Activated CD4-positive, alpha-beta T cell treated with anti-CD3 and anti-CD28 coated beads, Interleukin-2, amount 50 U/mL, for 4 hours (primary cell): ENCODE measurements around the gene FKBP5.
"Not testable (repeated sequence)": the region's sequence is repeated elsewhere in the genome, so short reads cannot be mapped to it uniquely, and the experiment has no call there.

Experiments used
- DNase-seq, 2 experiments: peaks; one replicate each; pipeline ENCODE4 v3.0.0-alpha.2; 2020

FKBP5 gene

DNA sequence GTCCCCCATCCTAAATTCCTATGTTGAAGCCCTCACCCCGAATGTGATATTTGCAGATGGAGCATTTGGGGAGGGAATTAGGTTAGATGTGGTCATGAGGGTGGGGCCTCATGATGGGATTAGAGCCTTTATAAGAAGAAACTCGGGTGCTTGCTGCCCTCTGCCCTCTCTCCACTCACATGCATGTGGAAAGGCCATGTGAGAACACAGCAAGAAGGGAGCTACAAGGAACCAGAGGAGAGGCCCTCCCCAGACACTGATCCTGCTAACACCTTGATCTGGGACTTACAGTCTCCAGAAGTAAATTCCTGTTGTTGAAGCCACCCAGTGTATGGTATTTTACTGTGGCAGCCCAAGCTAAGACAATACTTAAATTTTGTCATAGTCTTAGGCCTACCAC lies 106.4 kb downstream of the FKBP5 start:
- DNase-seq: no peak

DNA sequence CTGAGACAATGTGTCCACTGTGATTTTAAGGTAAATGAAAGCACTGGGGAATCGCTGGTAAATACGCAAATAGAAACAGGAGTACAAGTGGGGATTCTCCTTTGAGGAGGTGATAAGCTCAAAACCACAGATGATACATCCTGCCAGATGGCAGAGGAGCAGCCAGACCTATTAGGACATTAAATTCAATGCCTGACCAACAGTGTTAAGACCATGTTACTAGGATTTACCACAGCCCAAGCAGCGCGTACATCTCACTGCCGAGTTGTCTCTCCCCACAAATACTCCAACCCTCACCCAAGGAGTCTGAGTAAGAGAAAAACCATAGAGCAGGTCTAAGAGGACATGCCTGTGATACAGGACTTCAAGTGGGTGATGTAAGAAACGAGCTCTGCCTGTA lies 107.1 kb downstream of the FKBP5 start:
- no peak for DNase-seq

DNA sequence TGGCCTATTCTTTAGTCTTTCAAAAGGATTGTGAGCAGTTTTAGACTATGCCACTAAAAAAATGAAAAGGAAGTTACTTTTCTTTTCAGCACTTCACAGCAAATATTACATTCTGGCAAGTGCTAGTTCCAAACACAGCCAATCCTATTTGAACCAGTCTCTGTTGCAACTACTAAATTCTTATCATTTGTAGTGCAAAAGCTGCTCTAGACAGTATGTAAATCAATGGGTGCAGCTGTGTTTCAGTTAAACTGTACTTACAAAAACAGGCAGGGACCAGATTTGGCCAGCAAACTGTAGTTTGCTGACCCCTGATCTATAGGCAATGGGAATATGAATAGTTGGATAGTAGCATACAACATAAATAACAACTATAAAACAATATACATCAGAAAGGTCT lies 107.9 kb downstream of the FKBP5 start:
- no peak for DNase-seq

DNA sequence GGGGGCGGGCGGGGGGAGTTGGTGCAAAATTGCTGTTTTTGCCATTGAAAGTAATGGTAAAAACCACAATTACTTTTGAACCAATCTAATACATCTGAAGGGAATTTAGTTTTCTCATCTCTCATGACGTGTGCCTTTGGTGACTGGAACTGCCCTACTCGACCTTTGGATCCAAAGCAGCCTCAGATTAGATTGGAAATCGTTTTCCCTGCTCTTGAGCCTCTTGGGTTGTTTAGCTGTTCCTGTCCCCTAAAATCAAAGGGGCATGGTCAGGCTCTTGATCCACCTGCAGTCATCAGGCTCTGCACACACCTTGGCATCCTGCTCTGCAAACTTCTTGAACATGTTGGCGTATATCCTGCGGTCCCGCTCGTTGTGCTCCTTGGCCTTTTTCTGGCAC lies 112.0 kb downstream of the FKBP5 start:
- DNase-seq: no peak

DNA sequence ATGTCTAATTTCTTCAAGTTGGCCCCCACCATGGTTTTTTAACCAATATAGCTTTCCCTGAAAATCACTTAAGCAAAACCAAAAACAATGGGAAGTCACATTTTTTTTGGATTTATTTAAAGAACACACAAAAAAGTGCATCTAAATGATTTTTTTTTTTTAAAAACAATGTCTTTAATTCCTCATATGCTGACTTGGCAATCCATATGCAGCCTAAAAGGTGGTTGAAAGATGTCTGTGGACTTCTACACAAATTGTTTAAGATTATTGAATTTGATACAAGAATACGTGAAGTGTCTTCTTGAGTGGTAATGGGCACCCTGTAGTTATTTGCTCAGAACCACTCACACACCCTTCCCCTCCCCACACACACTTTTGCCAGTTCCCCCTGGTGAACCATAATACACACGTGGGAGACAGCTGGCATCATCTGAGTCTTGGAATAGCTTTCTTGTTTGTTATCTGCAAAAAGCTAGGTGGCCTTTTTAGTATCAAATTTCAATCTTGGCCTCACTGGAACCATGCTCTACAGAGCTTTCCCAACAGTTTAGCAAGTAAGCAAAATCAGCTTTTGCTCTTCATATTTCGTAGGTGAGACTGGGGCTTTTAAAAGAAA lies 115.1 kb downstream of the FKBP5 start:
- no peak for DNase-seq

DNA sequence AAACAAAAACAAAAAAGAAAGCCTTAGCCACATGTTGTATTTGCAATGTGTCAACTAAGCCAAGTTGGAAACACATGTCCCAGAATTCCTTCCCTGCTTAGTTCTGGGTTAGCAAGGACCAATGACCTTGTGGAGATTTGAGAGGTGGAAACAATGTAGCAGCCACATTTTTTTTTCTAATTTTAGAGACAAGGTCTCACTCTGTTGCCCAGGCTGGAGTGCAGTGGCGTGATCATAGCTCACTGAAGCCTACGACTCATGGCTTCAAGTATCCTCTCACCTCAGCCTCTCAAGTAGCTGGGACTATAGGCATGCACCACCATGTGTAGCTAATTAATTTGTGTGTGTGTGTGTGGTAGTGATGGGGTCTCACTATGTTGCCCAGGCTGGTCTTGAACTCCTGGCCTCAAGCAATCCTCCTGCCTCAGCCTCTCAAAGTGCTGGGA lies 117.8 kb downstream of the FKBP5 start:
- not testable (repeated sequence) for DNase-seq

DNA sequence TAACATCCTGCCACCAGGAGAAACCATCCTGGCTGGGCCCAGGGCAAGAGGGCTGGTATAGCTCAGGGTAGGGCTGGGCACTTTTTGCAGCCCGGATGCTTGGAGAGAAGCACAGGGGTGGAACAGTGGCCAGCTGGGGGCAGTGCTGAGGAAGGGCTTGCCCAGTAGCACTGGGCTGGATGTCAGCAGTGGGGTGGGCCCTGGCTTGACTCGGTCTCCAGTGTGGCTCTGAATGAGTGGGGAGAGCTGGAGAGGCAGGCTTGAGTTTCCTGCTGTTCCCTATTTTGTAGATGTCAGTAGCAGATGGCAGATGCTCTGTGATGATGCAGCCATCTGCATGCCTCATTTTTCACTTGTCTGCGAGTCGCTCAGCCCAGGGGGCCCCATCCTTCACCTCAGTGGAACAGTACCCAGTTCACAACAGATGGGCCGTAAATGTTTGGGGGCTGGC lies 119.7 kb downstream of the FKBP5 start:
- peak; percentile 14 to 23 for DNase-seq

DNA sequence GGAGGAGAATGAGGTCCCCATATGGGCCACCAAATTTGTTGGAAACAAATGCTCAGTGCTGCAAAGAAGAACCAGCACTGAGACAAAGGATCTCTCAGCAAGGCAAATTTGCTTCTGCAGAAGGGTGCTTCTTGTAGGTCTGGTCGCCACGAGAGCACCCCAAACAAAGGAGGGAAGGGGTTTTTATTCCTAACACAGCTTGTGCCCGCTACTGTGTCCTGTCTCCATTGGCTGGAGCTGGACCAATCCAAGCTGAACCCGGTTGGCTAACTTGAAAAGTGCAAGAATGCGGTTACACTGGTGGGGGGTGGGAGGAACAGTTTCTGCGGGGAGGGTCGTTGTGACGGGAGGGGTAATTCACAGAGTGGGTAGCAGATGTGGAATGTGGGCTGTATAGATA lies 121.9 kb downstream of the FKBP5 start:
- no peak for DNase-seq

DNA sequence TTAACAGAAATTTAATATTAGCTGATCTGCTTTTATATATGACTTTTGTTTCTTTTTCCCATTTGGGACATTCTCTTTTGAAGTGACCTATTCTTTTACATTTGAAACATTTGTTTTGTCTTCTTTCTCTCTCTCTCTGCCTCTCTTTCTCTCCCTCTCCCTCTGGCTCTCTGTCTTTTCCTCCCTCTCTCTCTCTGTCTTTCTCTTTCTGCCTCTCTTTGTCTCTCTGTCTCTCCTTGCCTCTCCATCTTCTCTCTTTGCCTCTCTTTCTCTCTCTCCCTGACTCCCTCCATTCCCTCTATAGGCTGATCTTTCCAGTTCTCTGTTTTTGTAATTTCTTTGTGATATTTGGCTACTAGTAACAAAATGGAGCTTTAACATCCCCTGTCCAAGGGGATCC lies 124.0 kb downstream of the FKBP5 start:
- no peak for DNase-seq

DNA sequence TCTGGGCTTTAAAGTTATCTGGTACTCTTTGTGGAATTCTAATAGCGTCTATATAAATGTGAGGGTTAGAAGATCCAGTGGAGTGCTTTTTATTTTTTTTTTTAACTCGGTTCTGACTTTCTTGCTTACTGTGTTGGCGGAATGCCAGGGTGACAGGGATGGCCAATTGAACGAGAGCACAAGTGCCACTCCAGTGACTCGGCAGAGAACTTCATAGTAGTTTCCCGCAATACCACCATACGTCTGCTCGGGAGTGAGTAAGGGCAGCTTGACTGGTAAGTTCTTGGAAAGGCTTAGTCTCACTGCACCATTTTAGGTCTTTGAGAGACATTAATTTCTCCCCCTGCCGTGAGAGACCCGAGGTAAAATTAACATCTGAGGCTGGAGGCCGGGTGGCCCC lies 126.7 kb downstream of the FKBP5 start:
- DNase-seq: no peak

DNA sequence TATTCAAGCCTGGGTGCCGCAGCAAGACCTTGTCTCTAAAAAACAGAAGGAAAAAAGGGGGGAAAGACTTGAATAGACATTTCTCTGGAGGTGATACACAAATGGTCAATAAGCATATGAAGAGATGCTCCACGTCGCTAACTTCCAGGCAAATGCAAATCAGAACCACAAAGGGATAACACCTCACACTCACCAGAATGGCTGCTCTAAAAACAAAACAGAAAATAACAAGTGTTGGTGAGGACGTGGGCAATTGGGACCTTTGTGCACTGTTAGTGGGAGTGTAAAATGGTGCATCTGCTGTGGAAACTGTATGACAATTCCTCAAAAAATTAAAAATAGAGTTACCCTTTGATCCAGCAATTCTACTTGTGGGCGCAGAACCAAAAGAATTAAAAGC lies 127.6 kb downstream of the FKBP5 start:
- no peak for DNase-seq

DNA sequence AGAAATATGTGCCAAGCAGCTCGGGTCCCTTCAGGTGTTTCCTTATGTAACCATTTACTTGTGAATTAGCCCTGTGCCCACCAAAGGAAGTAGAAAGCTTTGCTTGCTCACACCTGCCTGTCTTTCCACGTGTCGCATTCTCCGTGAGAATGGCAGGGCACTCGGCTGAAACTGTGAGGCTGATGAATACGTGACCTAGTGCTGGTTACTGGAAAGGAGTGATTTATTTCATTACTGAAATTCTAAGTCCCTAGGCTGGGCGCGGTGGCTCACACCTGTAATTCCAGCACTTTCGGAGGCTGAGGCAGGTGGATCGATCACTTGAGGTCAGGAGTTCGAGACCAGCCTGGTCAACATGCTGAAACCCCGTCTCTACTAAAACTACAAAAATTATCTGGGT lies 130.1 kb downstream of the FKBP5 start:
- DNase-seq: no peak

DNA sequence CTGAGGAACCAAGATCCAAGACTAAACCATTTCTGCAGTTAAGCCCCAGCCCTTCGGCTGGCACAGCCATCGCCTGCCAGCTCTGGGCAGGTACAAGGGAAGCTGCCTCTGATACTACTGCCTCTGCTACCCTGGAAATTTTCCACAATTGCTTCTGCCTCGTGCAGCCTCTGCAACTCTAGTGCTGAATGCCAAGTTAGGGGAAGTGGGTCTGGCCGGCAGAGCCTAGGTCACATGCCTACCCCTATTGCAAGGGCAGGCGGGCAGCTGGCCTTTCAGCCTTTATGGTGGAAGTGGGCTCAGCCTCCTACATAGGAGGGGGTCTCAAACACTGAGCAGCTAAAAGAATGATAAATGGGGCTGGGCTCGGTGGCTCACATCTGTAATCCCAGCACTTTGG lies 131.5 kb downstream of the FKBP5 start:
- no peak for DNase-seq

DNA sequence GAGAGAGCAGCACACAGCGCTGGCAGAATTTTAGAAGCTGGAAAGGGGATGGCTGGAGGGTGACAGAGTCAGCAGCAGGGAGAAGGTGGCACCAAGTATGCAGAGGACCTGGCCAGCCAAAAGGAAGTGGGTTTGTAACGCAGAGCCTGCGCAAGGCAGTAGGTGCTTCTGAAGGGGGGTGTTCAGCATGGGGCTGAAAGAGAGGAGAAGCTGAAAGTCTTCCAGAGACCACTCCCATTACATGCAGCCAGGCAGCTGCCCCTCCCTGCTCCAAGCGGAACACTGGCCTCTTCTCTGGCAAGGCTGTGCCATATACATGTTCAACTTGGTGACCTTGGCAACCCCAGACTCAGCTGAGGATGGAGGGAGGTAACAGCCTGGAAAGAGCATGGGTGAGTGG lies 133.9 kb downstream of the FKBP5 start:
- DNase-seq: no peak

DNA sequence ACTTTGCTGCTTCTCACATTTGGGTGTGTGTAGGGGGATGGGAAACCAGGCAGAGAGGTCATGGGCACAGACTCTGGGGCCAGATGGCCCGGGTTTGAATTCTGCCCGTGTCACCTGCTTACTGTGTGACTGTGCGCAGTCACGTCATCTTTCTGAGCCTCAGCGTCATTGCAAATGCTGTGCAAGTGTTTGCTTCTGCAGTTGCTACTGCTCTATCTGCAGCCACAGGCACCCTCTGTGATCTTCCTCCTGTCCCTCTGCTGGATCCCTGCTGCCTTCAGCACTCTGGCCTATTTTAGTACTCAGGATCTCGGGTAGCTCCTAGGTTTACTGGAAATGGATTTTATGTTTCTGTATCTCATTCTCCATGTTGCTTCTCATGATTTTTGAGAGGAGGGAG lies 135.4 kb downstream of the FKBP5 start:
- DNase-seq: no peak

DNA sequence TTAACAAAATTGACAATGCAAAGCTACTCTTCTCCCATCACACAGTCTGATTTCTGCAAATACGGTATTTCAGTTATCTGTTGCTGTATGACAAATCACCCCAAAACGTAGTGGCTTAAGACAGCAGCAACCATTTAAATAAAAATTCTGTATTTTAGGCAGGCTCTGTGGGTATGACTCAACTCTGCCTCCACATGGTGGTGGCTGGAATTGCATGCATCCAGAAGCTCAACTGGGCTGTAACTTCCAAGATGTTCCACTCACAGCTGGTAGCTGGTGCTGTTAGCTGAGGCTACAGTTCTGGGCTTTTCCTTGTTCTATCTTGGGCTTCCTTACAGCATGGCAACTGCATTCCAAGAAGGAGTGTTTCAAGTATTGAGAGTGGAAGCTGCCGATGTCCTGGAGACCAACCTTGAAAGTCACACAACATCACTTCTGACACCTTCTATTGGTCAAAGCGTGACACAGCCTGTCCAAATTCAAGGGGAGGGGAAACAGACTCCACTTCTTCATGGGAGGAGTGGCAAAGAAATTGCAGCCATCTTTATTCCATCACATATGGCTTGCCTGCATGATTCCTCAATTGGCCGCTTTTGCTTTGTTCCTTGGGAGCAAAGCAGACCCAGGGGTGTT lies 136.3 kb downstream of the FKBP5 start:
- peak; percentile 57 to 59 for DNase-seq

DNA sequence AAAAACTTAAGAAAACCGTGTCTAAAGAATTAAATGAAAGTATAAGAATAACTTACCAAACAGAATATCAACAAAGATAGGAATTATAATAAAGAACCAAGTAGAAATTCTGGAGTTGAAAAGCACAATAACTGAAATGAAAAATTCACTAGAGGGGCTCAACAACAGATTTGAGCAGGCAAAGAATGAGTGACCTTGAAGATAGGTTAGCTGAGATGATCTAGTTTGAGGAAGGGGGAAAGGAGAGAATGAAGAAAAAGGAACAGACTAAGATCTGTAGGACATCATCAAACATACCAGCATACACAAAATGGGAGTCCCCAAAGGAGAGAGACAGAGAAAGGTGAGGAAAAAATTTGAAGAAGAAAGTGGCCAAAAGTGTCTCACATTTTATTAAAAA lies 138.3 kb downstream of the FKBP5 start:
- DNase-seq: no peak

DNA sequence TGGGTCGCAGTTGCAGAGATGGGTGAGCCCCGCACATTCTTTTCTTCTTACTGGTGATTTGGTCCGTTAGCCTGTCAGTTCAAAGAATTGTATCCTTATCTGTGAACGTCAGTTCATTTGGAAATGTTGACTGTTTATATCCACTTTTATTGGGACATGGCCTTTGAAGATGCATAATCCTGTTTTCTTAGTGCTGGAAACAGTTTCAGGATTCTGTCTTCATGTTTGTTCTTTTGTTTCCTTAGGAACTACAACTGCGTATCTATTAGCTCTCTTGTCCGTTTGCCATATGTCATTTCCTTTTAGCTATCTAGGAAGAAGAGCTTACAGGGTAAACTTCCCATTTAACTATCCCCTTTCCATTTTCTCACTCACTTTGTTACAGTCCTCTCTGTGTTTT lies 141.0 kb downstream of the FKBP5 start:
- no peak for DNase-seq

DNA sequence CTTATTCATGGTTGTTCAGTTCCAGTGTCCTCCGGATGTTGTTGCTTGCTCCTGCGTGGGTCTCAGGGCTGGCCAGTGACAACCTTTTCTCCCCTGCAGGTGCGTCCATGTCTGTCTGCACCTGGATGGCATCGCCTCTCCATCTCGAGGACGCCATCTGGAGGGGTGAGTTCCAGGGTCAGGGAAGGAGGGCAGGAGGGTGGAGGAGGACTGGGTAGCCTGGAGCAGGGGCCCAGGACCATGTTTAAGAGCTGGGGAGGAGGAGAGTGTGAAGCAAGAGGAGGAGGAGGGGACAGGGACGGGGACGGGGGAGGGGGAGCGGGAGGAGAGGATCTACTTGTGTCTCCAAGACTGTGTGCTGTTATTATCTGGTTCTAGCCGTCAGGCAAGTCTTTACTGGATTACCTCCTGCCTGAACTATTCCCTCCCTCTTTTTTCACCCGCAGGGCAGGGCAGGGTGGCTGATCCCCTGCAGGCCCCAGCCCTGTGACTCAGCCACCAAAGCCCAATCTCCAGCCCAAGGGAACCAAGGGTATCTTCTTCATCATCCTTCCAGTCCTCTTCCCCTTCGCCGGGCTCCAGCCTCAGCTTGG lies 143.8 kb downstream of the FKBP5 start:
- DNase-seq: no peak

DNA sequence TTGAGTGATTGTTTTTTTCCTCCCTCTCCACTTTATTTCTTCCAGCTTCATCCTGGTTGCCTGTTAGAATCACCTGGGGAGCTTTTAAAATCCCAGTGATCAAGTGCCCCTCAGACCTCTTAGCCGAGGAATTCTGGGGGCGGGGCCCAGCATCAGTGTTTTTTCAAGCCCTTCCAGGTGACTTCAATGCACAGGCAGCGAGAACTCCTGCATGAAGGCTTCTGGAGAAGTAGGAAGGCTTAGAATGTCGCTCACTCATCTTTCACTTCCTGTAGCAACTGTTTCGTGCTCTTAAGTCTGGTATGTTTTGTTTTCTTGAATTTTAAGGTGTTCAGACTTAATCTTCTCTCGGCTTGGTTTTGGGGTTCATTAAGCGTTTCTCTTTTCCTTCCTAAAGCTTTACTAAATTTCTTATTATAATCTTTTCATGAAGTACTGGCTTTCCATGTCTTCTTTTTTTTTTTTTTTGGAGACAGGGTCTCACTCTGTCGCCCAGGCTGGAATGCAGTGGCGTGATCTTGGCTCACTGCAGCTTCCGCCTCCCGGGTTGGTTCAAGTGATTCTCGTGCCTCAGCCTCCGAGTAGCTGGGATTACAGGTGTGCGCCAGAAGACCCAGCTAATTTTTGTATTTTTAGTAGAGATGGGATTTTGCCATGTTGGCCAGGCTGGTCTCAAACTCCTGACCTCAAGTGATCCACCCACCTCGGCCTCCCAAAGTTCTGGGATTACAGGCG lies 145.1 kb downstream of the FKBP5 start:
- no peak for DNase-seq

DNA sequence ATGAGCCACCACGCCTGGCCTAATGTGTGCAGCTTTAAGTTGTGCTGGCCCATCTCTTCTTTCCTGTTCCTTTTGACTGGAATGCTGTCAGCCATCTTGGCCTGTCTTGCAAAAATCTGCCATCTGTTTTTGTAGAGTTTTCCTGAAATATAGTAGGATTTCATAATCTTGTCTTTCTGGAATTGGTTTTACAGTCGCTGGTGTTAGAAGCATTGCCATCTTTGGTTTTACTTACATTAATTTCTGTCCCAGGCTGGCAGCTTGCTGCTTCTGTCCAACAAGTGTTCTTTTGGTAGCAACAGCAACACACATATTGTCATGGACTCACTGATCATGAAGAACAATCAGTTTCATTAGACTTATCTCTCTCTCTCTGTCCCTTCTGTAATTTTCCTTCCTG lies 146.9 kb downstream of the FKBP5 start:
- DNase-seq: no peak

DNA sequence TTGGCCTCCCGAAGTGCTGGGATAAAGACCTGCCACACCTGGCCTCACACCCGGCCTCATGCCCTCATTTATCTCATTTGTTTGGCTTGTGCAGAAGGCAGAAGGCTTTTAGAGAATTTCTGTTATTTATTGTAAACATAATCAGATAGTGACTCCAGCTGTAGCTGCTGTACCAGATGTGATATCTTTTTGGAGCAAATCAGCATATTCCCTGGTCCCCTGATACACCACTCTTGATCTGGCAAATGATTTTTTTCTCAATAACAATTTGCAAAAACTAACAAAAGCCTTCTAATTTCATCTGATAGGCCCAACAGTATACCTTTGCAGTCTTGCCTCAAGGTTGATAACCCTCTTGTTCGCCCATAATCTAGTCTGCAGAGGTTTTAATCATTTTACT lies 149.5 kb downstream of the FKBP5 start:
- no peak for DNase-seq

DNA sequence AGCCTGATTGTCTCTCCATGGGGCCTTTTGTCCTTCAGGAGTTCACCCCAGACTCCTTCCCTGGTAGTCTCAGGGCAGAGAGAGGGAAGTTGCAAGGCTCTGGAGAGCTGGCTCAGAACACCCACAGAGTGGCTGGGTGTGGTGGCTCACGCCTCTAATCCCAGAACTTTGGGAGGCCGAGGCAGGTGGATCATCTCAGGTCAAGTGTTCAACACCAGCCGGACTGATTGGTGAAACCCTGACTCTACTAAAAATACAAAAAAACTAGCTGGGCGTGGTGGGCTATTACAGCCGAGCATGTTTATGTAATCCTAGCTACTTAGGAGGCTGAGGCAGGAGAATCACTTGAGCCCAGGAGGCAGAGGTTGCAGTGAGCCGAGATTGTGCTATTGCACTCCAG lies 152.9 kb downstream of the FKBP5 start:
- not testable (repeated sequence) for DNase-seq
